ENCODE results near the gene MUSK.

The MUSK gene

GRCh38 chr9:110769667-110770066 lies 101.1 kb downstream of the MUSK start:
- H3K36me3 ChIP-seq: no peaks in the 10 kb centered on the region
- no peak for TF ChIP-seq CTCF (IDR thresholded peaks at IDR 0.05)
- intact Hi-C loops (cut with DNase I; ENCODE audit: low total_unique reads): no loop called here
- no peak for DNase-seq
- no peaks in the 10 kb centered on the region for H3K27me3 ChIP-seq
- H3K27ac ChIP-seq: no peak overlapping the region
- no peaks in the 10 kb centered on the region for H3K9me3 ChIP-seq
- peaks cover 0 to 18% (median 2%) of the 10 kb centered on the region in 4 donors for H3K4me1 ChIP-seq
- no peak overlapping the region for H3K4me3 ChIP-seq

GRCh38 chr9:110775724-110776123 lies 107.1 kb downstream of the MUSK start:
- H3K9me3 ChIP-seq: no peaks in the 10 kb centered on the region
- H3K36me3 ChIP-seq: no peaks in the 10 kb centered on the region
- no peak for TF ChIP-seq CTCF (IDR thresholded peaks at IDR 0.05)
- DNase-seq: no peak
- H3K27me3 ChIP-seq: no peaks in the 10 kb centered on the region
- H3K4me3 ChIP-seq: no peak overlapping the region
- H3K27ac ChIP-seq: no peak overlapping the region
- peaks cover 0 to 26% (median 0%) of the 10 kb centered on the region in 4 donors for H3K4me1 ChIP-seq
- intact Hi-C loops (cut with DNase I; ENCODE audit: low total_unique reads): no loop called here

DNA sequence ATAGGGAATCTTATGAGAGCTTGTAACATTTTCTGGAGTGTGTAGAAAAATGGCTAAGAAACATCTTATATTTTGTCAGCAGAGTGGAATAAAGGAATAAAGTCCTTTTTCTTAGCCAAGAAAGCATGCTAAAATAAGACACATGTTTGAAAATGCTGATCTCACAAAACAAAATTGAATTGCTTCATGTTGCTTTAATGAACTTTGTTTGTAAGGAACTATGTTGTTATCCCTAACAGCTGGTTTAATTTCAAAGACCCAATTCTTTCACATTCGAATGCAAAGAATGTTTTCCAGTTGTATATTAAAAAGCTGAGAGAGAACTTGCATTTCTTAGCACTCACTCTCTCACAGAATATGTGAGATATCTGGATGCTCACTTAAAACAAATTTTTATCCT lies 107.6 kb downstream of the MUSK start:
- H3K27me3 ChIP-seq: no peaks in the 10 kb centered on the region
- intact Hi-C loops (cut with DNase I; ENCODE audit: low total_unique reads): no loop called here
- H3K4me3 ChIP-seq: no peak overlapping the region
- no peak for TF ChIP-seq CTCF (IDR thresholded peaks at IDR 0.05)
- H3K36me3 ChIP-seq: no peaks in the 10 kb centered on the region
- no peak for DNase-seq
- H3K9me3 ChIP-seq: no peaks in the 10 kb centered on the region
- peaks cover 0 to 26% (median 0%) of the 10 kb centered on the region in 4 donors for H3K4me1 ChIP-seq
- H3K27ac ChIP-seq: no peak overlapping the region

DNA sequence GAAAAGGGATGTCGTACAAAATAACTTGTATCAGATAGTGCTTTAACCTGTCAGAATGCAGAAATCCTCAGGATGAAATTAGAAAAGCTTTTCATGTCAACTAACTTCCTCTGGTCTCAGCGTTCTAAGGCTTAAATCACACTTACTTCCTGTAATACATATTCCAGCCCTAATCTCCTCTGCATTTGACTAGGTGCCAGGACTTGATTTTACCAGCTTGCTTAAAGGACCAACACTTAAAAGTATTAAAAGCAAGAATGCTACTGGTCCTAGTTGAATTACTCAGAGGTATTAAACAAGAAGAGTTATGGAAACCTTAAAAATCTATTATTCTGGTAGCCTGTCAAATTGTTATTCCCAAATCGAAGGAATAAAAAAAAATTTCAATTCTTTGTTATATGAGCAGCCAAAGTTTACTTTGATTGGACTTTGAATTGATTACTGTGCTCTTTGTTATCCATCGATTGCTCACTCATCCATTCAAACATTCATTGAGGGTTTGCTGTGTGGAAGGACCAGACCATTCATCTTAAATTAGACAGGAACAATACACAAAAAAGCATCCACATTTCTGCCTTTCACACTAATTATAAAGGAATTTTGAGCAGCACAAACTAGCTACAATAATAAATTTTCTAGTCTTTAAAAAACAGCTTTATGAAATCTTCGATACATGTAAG lies 108.7 kb downstream of the MUSK start:
- DNase-seq: no peak
- intact Hi-C loops (cut with DNase I; ENCODE audit: low total_unique reads): no loop called here
- H3K27me3 ChIP-seq: no peaks in the 10 kb centered on the region
- peaks cover 0 to 26% (median 0%) of the 10 kb centered on the region in 4 donors for H3K4me1 ChIP-seq
- H3K4me3 ChIP-seq: no peak overlapping the region
- H3K36me3 ChIP-seq: no peaks in the 10 kb centered on the region
- H3K27ac ChIP-seq: peak overlapping the region; percentile 36 to 48
- no peak for TF ChIP-seq CTCF (IDR thresholded peaks at IDR 0.05)
- H3K9me3 ChIP-seq: no peaks in the 10 kb centered on the region

DNA sequence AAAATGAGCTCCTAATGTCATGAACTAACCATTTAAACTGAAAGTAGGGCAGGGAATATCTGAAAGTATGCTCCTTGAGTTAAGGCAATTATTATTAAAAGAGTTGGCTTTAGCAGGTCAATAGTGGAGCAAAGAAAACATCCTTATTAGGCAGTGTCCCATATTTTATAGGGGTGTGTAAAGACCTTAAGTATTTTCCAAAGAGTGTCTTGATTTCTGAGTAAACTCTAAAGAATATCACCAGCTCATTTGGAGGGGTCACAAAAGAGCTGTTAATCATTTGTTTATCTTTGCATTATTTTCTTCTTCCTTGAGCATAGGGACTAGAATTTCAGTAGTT lies 109.3 kb downstream of the MUSK start:
- H3K36me3 ChIP-seq: no peaks in the 10 kb centered on the region
- no peaks in the 10 kb centered on the region for H3K27me3 ChIP-seq
- no peak for DNase-seq
- H3K4me3 ChIP-seq: no peak overlapping the region
- intact Hi-C loops (cut with DNase I; ENCODE audit: low total_unique reads): no loop called here
- no peaks in the 10 kb centered on the region for H3K9me3 ChIP-seq
- H3K4me1 ChIP-seq: peaks cover 0 to 26% (median 0%) of the 10 kb centered on the region in 4 donors
- peak overlapping the region; percentile 36 to 48 for H3K27ac ChIP-seq
- no peak for TF ChIP-seq CTCF (IDR thresholded peaks at IDR 0.05)

DNA sequence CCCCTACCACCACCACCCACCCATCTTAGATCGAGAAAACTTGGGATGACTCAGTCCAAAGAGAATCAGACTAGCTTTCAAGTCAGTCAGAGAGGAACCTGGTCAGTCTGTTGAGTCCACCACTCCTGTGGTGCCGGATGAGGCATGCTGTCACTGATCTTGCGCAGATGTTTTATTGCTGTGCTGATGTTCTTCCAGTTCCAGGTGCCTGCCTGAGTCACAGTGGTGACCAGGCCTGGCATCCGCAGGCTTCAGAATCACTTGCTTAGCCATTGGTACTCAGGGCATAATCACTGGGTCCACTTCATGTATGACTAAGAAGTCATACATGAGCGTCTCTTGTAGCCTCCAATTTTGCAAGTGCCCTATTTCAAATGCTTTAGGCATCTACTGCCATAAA lies 114.1 kb downstream of the MUSK start:
- no peak overlapping the region for H3K4me3 ChIP-seq
- no peaks in the 10 kb centered on the region for H3K27me3 ChIP-seq
- no peak for DNase-seq
- no peak overlapping the region for H3K27ac ChIP-seq
- intact Hi-C loops (cut with DNase I; ENCODE audit: low total_unique reads): no loop called here
- H3K36me3 ChIP-seq: no peaks in the 10 kb centered on the region
- TF ChIP-seq CTCF (IDR thresholded peaks at IDR 0.05): no peak
- H3K4me1 ChIP-seq: peaks cover 0 to 30% (median 4%) of the 10 kb centered on the region in 4 donors
- no peaks in the 10 kb centered on the region for H3K9me3 ChIP-seq

Measured in tibial artery (tissue), 4 donors.